ENCODE results near the gene P2RX4. TPM values are rescaled to one million over a fixed set of nuclear protein-coding genes. Genes with fewer than 3 reads are reported as not detected.
"Not testable (repeated sequence)": the region's sequence is repeated elsewhere in the genome, so short reads cannot be mapped to it uniquely, and the experiment has no call there.

Gene P2RX4
- total RNA-seq, 4 donors from 2014 or later: 46.3 to 107 (median 65.3) TPM

- TF ChIP-seq, protein P1, sequence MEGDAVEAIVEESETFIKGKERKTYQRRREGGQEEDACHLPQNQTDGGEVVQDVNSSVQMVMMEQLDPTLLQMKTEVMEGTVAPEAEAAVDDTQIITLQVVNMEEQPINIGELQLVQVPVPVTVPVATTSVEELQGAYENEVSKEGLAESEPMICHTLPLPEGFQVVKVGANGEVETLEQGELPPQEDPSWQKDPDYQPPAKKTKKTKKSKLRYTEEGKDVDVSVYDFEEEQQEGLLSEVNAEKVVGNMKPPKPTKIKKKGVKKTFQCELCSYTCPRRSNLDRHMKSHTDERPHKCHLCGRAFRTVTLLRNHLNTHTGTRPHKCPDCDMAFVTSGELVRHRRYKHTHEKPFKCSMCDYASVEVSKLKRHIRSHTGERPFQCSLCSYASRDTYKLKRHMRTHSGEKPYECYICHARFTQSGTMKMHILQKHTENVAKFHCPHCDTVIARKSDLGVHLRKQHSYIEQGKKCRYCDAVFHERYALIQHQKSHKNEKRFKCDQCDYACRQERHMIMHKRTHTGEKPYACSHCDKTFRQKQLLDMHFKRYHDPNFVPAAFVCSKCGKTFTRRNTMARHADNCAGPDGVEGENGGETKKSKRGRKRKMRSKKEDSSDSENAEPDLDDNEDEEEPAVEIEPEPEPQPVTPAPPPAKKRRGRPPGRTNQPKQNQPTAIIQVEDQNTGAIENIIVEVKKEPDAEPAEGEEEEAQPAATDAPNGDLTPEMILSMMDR (IDR thresholded peaks at IDR 0.05): no peak
- no peak for DNase-seq (ENCODE audit: low spot score)
- ATAC-seq (ENCODE audit: low FRiP score): no peak
Measured at GRCh38 chr12:121202407-121203355, 7.2 kb upstream of the P2RX4 start.

DNA sequence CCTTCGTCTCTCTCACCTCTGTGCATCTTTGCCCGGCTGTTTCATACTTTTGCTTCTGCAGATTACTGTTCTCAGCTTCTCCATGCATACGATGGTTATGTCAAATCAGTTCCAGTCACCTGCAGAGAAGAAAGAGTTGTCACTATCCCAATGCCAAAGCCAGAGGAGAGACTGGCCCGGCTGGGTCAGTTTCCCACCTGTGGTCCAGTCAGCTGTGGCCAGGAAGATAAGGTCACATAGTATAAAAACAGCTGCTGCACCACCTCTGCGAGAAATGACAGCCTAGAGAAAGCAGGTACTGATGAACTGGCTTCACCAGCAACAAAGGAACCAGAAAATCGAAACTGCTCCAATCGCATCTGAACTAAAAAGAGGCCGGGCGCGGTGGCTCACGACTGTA lies 6.4 kb upstream of the P2RX4 start:
- TF ChIP-seq, protein P1 (IDR thresholded peaks at IDR 0.05): no peak
- no peak for ATAC-seq (ENCODE audit: low FRiP score)
- DNase-seq (ENCODE audit: low spot score): no peak

DNA sequence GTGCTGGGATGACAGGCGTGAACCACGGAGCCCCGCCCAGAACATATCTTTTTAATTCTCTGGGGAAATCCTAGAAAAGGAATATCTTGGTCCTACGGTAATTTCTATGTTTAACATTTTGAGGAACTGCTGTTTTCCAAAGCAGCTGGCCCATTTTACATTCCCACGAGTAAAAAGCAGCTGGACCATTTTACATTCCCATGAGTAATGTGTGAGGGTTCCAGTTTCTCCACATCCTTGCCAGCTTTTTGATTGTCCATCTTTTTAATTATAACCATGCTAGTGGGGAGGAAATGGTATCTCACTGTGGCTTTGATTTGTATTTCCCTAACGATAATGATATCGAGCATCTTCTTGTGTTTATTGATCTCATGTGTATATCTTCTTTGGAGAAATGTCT lies 4.4 kb upstream of the P2RX4 start:
- DNase-seq (ENCODE audit: low spot score): no peak
- TF ChIP-seq, protein P1 (IDR thresholded peaks at IDR 0.05): no peak
- ATAC-seq (ENCODE audit: low FRiP score): no peak

GRCh38 chr12:121208571-121208970 lies 1.4 kb upstream of the P2RX4 start:
- DNase-seq (ENCODE audit: low spot score); ATAC-seq (ENCODE audit: low FRiP score): not testable (repeated sequence)

DNA sequence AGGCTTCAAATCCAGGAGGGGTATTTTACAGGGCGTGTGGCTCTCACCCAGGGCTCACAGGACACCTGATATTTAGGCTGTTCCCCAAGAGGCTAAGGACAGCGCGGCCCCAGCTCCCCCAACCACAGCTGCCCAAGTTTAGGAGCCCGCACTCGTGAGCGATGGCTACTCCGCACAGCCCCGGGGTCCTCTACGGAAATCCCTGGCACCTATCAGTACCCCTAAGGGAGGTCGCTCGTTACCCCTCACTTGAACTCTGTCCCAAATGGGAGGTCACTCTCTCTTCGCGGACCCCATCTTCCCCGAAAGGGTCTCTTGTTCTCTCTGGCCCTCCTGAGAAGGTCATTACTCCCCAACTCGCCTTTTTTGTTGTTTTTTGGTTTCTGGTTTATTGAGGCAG lies 708 bp upstream of the P2RX4 start:
- TF ChIP-seq, protein P1 (IDR thresholded peaks at IDR 0.05): no peak
- no peak for DNase-seq (ENCODE audit: low spot score)

DNA sequence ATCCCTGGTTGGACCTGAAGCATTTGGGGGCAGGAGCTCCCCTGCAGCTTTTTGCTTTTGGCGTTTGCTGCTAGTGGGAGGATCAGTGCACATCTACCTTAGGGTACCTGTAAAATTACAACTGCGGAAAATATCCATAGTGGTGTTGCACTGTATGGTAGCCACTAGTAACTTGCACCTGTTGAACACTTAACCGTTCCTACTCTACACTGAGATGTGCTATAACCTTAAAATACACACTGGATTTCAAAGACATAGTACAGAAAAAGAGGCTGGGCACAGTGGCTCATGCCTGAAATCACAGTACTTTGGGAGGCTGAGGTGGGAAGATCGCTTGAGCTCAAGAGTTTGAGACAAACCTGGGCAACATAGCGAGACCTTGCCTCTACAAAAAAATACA lies 2.9 kb downstream of the P2RX4 start:
- DNase-seq (ENCODE audit: low spot score) (no peak), ATAC-seq (ENCODE audit: low FRiP score) (no peak)
- TF ChIP-seq, protein P1 (IDR thresholded peaks at IDR 0.05): no peak

More for the DNA sequence above, 708 bp upstream of the P2RX4 start:
- ATAC-seq (ENCODE audit: low FRiP score): no peak

- DNase-seq (ENCODE audit: low spot score) (no peak), ATAC-seq (ENCODE audit: low FRiP score) (no peak)
- TF ChIP-seq, protein P1 (IDR thresholded peaks at IDR 0.05): no peak
Measured at GRCh38 chr12:121214166-121214777, 4.3 kb downstream of the P2RX4 start.

Measured in omental fat pad (tissue), 4 donors.